ENCODE data around the gene ADGRD1.

ADGRD1 gene

DNA sequence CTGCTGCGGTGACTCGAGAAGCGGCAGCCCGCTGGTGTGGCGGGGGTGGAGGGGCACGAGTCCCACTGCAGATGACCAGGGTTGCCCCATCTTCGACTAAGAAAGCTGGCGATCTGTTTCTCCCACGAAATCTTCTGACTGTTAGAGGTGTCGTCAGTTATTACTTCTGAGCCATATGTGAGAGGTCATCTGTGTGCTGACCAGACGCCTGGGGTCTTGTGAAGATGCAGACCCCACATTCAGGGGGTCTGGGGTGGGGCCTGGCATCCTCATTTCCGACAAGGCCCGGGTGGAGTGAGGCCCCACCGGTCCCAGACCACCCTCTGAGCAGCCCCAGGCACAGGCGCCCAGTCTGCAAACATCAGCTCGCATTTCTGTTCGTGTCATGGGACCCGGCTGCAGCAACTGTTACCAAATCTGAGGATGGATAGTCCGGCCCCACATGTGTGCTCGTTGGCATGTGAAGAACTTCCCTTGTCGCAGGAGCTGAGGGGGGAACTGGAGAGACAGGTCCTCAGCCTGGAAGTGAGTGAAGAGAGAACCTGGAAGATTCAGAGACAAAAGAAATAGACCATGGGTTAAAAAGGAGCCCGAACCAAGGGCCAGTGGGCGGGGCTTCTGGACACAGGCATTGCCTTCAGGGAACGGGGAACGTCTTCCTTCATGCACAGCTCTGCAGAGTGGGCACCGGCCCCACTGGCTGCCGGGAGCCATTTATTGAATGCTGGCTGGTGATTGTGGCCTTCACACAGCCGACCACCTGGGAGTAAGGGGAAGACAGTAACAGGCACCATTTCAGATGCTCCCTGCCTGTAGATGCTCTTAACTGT lies 135.2 kb downstream of the ADGRD1 start:
- DNase-seq: no peak
- in situ Hi-C loops (cut with HindIII; ENCODE audit: low pct_ligation_motif_present, low pct_unique_long_range_greater_than_20kb, low sequenced_read_pairs): no loop called here

DNA sequence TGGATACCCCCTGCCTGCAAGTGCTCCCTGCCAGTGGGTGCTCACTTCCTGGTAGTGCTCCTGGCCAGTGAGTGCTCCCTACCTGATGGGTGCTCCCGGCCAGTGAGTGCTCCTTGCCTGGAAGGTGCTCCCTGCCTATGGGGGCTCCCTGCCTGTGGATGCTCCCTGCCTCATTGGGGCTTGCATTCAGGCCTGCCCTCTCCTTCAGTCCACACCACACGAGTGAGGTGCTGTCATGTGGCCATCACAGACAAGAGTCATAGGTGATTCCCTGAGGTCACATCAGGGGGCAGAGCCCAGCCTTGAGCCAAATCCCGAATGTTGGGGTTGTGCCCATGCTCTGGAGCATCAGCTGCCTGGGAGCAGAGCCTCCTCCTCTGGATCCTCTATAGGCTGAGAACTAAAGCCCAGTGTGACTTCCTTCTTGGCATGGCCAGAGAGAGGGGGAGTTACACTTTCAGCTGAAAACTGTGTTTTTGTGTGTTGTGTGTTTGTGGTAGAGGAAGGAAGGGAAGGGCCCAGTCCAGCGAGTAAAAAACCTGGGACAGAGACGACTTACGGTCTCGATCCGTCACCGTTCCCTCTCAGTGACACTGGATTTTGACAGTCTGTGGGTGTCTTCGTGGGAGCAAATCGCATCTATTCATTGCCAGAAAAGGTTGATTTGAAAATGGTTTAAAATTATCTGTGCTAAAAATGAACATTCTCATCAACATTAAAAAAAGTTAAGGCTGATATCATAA lies 136.0 kb downstream of the ADGRD1 start:
- in situ Hi-C loops (cut with HindIII; ENCODE audit: low pct_ligation_motif_present, low pct_unique_long_range_greater_than_20kb, low sequenced_read_pairs): no loop called here
- no peak for DNase-seq

DNA sequence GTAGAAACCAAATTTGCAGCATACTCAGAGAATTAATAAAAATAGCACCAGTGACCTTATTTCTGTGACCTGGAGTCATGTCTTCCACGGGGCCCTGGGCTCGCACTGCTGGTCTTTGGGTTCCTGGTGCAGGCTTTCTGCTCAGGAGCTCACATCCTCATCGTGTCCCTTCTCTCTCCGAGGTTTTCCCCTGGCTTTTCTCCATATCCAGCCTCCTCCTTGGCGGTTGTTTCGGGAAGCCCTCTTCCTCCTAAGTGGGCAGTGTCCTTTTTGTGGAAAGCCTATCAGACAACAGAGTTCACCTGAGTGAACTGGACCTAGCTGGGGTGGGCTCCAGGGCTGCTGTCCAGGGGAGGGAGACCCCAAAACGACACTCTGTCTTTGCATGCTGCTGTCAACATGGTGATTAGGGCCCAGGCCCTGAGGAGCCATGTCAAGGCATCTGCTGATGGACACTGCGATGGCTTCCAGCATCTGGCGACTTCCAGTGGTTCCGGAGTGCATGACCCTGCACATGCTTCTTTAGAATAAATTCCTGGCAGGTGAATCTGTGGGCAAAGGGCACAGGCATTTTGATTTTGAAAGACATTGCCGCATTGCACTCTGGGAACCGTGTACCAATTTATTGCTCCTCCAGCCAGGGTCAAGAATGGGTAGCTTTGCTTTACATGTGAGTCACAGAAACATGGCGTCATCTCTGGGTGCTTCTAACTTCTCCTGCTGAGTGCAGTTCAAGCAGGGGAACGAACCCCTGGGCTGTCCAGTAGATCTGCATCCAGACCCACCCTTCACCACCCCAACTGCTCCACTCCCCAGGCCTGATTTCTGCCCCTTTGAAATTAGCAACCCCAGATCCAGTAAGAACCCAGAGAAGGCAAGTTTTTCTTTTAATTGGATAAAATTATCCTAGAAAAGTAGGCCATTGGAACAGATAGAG lies 136.8 kb downstream of the ADGRD1 start:
- in situ Hi-C loops (cut with HindIII; ENCODE audit: low pct_ligation_motif_present, low pct_unique_long_range_greater_than_20kb, low sequenced_read_pairs): no loop called here
- no peak for DNase-seq

DNA sequence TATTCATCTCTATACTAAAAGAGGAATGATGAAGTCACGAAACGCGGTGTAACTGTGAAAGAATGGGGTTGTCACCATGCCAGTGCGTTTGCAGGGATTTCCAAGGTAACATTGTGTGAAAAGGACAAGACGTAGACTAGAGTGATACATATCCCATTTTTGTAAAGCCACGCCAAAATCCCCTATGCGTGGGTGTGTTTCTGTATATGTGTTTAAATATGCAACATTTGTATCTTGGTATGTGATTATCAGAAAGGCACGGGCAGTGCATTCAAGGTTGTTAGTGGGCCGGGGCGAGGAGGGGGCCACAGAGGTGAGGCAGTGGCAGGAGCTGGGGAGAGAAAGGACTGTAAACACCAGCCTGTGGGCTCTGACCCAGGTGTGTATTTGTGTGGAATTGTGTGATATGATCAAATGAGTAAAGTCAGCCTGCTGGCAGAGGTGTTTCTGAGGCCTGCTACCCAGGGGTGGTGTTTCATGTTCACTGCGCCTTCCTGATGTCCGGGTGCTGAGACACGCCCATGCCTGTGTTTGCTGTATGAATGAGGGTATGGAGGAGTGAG lies 137.8 kb downstream of the ADGRD1 start:
- DNase-seq: no peak
- in situ Hi-C loops (cut with HindIII; ENCODE audit: low pct_ligation_motif_present, low pct_unique_long_range_greater_than_20kb, low sequenced_read_pairs): no loop called here

DNA sequence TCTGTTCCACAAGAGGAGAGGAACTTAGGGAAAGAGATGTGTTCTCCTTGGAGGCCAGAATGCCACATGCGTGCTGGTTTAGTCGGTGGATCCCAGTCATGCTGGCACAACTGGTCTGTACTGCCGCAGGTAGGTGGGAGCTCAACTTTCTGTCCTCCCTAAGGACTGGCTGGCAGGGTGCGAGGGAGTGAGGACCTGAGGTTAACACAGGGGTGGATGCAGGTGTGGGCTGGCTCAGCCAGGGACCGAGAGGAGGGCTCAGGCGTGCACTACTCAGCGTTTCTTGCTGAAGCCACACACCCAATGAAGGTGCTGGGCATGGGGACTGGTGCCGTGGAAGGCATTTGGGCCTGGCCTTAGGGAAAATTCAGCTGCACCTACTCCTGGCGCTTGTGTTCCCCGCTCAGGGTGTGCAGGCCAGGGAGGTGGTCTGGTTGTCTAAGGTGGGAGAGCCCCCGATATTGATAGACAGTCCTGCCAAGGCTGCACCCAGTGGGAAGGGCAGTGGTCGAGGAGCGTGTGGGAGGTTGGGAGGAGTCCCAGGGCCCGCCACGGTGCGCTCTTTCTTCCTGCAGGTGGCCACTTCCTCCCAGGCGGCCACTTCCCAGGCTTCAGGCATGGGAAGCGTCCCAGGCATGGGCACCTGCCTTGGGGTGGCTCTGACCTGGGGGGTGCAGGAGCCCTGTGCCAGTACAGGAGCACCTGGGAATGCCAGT lies 138.4 kb downstream of the ADGRD1 start:
- DNase-seq: no peak
- in situ Hi-C loops (cut with HindIII; ENCODE audit: low pct_ligation_motif_present, low pct_unique_long_range_greater_than_20kb, low sequenced_read_pairs): no loop called here

DNA sequence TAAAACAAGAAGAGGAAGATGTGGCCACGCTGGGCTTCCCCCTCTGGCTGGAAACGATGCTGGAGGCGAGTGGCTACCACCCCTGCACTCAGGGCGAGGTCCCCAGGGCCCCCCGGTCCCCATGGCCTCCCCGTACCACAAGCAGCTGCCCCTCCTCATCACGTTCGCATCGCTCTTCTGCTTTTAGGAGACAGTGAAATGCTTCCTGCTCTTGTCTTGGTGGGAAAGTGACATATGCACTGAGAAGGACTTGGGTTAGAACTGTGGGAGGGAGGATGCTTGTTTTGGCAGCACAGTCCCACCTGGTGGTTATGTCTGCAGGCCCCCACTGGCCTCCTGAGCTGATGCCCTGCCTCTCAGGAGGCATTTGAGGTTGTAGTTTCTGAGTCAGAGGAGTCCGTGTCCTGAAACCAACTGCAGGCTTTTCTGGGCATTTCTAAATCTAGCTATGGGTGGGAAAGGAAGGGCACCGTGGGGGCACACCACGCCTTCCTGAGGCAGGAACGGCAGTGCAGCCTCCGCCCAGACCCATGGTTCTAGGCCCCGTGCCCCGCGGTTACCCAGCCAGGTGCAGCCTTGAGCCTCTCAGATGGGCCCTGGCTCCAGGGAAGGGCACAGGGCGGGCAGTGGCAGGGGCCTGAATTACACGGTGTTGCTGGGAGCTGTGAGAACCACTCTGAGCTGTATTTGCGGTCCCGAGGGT lies 139.3 kb downstream of the ADGRD1 start:
- in situ Hi-C loops (cut with HindIII; ENCODE audit: low pct_ligation_motif_present, low pct_unique_long_range_greater_than_20kb, low sequenced_read_pairs): no loop called here
- DNase-seq: no peak

DNA sequence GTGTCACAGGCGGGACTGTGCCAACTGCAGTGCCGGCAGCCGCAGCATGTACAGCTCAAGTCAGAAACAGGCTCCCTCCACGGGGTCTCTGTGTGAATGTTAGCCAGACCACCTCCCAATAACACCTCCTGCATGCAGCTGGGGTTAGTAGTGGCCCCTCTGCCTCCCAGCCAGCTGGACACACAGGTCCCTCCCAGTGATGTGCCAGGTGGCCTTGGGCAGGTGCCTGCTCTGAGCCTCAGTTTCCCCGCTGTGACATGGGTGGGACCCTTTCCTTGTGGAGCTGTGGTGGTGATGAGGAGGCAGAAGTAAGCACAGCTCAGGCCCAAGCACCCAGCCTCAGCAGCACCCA lies 139.9 kb downstream of the ADGRD1 start:
- in situ Hi-C loops (cut with HindIII; ENCODE audit: low pct_ligation_motif_present, low pct_unique_long_range_greater_than_20kb, low sequenced_read_pairs): no loop called here
- no peak for DNase-seq

DNA sequence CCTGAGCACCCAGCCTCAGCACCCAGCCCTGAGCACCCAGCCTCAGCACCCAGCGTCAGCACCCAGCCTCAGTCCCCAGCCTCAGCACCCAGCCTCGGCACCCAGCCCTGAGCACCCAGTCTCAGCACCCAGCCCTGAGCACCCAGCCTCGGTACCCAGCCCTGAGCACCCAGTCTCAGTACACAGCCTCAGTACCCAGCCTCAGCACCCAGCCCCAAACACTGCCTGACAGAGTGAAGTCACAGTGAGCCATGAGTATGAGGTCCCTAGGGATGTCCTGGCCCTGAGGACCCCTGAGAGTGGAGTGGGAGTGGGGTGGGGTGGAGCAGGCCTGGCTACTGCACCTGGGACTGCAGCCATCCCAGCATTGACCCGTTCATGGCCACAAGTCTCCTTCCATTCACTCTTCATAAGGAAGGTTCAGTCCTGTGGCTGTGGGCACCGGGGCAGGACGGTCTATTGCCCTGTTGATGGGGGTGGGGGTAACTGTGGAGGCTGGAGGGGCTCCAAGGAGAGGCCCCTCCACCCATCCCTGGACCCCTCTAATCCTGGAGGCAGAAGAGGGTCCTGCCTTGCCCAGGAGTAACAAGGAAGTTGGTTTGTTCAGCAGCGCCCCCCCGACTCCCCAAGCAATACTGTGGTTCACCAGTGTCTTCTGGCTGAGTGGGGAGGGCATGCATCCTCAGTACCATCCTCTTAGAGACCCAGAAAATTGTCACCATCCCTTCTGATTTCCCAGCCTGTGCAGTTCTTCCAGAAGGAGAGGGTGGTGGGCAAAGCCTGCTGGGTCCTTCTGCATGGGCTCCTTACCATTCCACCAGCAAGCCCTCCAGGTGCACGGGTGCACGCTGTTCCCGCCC lies 140.5 kb downstream of the ADGRD1 start:
- in situ Hi-C loops (cut with HindIII; ENCODE audit: low pct_ligation_motif_present, low pct_unique_long_range_greater_than_20kb, low sequenced_read_pairs): no loop called here

DNA sequence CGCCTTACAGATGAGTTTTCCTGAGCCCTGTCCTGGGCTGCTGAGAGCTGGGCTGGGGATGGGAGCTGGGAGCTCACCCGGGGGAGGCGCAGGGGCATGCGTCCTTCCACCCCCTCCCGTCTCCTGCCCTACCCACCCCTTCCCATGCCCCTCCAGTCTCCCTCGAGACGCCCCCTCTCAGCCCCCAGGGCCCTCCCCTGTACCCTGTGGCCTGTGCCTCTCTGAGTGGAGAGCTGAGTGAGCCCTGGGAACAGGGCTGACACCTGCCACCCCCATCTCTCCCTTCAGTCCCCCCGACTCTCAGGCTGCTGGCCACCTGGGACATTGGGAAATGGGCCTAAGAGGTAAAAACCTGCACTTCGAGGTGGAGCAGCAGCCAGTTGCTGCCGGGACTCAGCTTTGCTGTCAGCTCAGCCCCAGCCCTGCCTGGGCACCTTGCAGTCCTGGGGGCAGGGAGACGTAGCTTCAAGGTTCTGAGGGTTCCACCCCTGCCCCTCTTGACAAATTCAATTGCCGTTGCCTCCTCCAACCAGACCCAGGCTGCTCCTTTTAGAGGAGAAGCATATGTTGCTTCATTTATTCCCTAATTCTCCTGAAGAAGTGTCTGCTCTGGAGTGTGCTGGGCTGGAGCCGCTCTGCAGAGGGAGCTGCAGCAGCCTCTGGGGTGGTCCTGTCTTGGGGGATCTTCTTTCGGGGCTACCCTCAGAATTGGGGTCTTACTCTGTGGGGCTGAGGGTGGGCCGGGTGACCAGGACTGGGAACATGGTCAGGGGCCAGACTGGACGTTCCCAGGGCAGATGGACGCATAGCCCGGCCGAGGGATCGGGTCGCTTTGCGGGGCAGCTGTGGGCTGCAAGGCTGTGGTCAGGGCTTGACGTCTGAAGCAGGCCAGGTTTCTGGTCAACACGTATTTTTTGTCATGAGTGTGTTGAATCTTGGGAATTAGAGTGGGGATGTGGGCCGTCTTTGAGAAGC lies 141.4 kb downstream of the ADGRD1 start:
- in situ Hi-C loops (cut with HindIII; ENCODE audit: low pct_ligation_motif_present, low pct_unique_long_range_greater_than_20kb, low sequenced_read_pairs): no loop called here
- DNase-seq: no peak

More for the DNA sequence above, 140.5 kb downstream of the ADGRD1 start:
- DNase-seq: no peak

DNA sequence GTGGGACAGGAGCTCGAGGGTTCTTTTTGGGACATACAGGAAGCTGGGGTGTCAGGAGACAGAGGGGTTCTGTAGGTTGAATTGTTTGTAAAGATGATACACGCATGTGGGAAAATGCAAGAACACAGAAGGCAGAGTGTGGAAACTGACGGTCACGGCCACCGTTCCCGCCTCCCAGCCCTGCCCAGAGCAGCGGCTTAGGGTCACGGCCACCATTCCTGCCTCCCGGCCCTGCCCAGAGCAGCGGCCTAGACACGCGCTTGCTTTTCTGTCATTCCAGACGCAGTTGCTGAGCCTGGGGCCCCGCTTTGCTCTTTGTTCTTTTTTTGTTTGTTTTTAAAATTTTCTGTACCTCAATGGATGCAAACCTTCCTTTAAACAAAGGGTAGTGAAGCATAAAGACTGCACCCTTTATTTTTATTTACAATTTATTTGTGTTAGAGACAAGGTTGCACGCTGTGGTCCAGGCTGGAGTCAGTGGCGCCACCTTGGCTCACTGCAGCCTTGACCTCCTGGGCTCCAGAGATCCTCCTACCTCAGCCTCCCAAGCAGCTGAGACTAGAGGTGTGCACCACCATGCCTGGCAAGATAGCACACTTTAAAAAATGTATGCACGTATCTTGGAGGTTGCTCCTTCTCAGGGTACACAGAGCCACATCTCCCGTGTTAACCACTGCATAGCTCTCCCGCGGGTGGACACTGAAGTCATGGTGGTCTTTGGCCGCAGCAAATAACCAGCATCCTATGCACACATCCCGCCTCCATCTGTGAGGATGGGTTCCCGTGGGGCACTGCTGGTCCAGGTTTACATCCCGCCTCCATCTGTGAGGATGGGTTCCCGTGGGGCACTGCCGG lies 142.3 kb downstream of the ADGRD1 start:
- in situ Hi-C loops (cut with HindIII; ENCODE audit: low pct_ligation_motif_present, low pct_unique_long_range_greater_than_20kb, low sequenced_read_pairs): no loop called here
- DNase-seq: no peak

DNA sequence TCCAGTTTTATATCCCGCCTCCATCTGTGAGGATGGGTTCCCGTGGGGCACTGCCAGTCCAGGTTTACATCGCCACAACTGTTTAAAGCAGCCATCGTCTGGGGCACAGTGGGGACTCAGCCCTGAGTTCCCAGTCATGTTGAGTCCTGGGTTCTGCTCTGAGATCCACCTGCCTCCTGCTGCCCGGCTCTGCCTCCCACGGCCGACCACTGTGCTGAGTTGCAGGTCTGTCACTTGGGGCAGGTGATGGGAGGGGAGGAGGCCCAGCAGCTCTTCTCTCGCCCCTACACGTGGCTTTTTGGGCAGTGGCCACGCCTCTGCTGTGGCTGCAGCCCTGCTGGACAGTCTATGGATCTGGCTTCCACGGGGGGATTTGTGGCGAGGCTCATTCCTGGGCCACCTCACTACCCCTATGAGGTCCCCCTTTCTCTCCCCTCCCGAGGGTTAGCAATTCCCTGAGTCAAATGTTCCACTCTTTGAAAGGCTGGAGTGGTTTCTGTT lies 143.0 kb downstream of the ADGRD1 start:
- DNase-seq: no peak
- in situ Hi-C loops (cut with HindIII; ENCODE audit: low pct_ligation_motif_present, low pct_unique_long_range_greater_than_20kb, low sequenced_read_pairs): no loop called here

DNA sequence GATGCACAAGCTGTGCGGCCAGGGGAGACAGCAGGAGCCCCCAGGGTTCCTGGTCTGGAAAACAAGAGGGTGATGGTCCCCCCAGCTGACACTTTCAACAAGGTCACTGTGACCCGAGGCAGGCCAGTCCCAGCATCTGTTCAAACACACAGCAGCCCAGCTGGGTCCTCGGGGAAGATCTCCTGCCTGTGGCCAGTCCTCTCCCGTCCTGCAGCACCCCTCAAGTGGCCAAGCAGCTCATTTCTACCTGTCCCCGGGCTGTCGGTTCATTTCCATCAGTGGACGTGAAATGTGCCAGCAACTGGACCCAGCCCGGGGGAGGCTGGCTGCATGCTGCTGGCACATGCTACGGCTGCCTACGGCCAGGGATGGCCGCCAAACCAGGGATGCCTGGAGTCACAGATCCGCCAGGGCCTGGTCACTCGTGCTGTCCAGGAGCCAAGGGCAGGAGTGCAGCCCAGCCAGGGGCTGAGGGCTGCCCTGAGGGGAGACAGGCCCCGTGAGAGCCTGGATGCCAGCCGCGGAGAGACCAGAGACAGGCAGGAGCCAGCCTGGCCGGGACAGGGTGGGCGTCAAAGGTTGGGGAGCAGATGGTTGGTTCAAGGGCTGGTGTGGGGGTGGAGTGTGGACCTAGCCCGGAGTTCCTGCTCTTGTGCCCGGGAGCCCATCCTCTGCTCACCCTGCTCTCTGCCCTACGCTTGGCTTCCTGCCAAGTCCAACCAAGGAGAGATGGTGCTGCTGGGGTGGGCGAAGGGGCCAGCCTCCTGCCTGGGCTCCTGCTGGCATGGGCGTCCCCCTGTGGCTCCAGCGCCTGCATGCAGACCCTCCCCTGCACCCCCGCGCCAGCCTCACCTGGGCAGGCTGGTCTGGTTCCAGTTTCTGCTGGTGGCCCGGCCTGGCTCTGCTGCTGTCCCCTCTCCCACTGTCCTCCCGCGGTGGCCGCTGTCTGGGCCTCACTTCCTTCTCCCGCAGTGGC lies 143.8 kb downstream of the ADGRD1 start:
- in situ Hi-C loops (cut with HindIII; ENCODE audit: low pct_ligation_motif_present, low pct_unique_long_range_greater_than_20kb, low sequenced_read_pairs): no loop called here
- no peak for DNase-seq

DNA sequence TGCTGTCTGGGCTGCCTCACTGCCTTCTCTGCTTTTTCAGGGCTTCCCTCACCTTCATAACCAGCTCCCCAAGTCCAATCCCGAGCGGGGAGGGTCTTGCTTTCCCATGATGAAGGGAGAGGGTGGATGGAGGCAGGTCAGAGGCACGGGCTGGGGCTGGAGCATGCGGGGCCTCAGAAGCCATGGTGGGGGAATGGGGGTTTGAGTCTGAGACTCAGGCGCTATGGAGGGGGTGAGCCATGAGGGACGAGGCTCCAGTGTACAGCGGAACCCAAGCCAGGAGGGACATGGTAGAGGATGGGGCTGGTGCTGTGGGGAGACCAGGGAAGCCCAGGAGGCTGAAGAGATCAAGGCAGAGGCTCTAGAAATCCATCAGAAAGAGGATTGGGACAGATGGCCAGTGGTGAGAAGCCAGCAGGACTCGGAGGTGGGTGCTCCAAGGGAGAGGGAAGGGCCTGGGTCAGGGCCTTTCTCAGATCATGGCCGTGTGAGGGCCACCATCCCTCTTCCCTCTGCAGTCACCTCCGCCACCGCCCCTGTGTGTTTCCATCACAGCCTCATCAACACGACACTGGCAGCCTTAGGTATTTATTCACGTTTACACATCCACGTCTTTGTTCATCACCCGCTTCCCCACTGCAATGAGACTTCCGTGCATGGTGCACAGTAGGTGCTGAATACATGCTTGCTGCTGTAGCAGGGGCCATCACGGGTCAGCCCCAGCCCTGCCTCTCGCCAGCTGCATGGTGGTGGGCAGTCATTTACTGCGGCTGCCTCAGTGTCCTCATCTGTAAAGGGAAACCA lies 144.7 kb downstream of the ADGRD1 start:
- DNase-seq: no peak
- in situ Hi-C loops (cut with HindIII; ENCODE audit: low pct_ligation_motif_present, low pct_unique_long_range_greater_than_20kb, low sequenced_read_pairs): no loop called here

All from ACHN (cell line).